Skin epidermis (tissue), 12 donors: ENCODE measurements around the gene PIP5K1B.
"Not testable (repeated sequence)": the region's sequence is repeated elsewhere in the genome, so short reads cannot be mapped to it uniquely, and the experiment has no call there.

ENCODE experiments used
- H3K27ac ChIP-seq, 21 experiments: fragments of 200-600 bp; sonication (generic) in 11 of 21; one replicate each; pipeline ENCODE4 v1.5.0; 2020; ENCODE audit warnings: mild to moderate bottlenecking in 3 of 21, inconsistent platforms in 2 of 21, moderate library complexity in 2 of 21
- H3K4me3 ChIP-seq, 7 experiments: fragments of 200-600 bp; sonication (generic) in 2 of 7; one replicate each; pipeline ENCODE4 v1.5.0; 2020; ENCODE audit warnings: inconsistent platforms in 2 of 7, mild to moderate bottlenecking in 2 of 7, moderate library complexity in 1 of 7

PIP5K1B gene

DNA sequence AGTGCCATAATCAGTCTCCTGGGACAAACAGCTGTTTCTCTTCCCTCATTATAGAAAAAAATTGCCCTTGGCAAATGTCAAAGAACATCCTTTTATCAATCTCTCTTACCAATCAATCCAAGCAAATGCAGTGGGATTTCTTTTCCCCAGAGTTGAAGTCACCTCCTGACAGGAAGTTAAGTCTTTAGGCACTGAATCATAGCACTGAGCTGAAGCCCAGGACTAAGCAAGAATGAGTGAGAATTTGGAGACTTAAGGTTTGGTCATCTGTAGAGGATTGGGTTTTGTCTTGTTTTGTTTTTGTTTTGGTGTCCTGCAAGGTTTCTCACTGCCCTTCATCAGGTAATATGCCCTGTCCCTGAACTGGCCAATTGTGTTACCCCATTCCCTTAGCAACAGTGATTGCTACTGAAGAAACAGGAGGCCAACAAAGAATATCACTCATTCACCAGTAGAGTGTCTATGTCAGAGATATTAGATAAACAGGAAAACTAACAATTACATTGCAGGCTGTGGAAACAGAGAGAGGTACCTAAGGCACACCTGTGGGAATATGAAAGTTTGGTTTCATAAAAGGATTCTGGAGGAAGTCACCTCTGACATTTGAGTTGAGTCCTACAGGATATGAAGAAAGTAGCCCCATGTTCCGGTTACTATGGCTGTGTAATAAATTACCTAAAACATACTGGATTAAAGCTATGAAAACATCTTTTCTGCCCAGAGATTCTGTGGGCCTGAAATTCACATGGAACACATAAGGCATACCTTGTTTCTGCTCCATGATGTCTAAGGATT is 326.0 kb downstream of the PIP5K1B start:
- no peak overlapping the region for H3K27ac ChIP-seq
- H3K4me3 ChIP-seq, result no peak overlapping the region

DNA sequence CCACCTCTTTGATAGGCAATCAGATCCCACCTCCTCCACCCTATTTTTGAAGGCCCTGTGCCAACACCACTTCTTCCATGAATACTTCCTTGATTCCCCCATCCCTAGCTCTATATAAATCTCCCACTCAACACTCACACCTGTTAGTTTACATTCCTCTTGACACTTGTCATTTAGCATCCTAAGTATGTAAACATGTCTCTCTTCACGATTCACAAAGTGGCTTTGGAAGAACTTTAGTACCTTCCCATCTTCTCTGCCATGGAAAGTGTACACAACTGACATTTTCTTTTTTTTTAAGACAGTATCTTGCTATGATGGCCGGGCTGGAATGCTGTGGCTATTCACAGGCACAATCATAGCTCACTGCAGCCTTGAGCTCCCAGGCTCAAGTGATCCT is 329.0 kb downstream of the PIP5K1B start:
- Histone ChIP-seq H3K4me3 (no peak overlapping the region), H3K27ac (no peak overlapping the region)

DNA sequence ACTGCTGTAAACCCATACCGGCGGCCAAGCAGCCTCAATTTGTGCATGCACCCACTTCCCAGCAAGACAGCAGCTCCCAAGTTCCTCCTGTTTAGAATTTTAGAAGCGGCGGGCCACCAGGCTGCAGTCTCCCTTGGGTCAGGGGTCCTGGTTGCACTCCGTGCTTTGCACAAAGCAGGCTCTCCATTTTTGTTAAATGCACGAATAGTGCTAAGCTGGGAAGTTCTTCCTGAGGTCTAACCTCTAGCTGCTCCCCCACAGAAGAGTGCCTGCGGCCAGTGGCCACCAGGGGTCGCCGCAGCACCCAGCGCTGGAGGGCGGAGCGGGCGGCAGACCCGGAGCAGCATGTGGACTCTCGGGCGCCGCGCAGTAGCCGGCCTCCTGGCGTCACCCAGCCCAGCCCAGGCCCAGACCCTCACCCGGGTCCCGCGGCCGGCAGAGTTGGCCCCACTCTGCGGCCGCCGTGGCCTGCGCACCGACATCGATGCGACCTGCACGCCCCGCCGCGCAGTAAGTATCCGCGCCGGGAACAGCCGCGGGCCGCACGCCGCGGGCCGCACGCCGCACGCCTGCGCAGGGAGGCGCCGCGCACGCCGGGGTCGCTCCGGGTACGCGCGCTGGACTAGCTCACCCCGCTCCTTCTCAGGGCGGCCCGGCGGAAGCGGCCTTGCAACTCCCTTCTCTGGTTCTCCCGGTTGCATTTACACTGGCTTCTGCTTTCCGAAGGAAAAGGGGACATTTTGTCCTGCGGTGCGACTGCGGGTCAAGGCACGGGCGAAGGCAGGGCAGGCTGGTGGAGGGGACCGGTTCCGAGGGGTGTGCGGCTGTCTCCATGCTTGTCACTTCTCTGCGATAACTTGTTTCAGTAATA is 330.6 kb downstream of the PIP5K1B start, which contains the start of gene FXN:
TSS of gene FXN (plus strand) at position 315 of the 871 bp plus-strand sequence. CDS start at position 346, 31 bp downstream.
- Histone ChIP-seq H3K4me3 (peak within 1 kb of the TSS; percentile 49 to 77 (median 61)), H3K27ac (peak within 1 kb of the TSS in 20 of 21 experiments; percentile 45 to 91 (median 80))

DNA sequence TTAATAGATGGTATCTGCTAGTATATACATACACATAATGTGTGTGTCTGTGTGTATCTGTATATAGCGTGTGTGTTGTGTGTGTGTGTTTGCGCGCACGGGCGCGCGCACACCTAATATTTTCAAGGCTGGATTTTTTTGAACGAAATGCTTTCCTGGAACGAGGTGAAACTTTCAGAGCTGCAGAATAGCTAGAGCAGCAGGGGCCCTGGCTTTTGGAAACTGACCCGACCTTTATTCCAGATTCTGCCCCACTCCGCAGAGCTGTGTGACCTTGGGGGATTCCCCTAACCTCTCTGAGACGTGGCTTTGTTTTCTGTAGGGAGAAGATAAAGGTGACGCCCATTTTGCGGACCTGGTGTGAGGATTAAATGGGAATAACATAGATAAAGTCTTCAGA is 331.3 kb downstream of the PIP5K1B start:
- peak overlapping the region in 19 of 21 experiments; percentile 45 to 91 (median 80) for H3K27ac ChIP-seq
- peak overlapping the region; percentile 49 to 77 (median 61) for H3K4me3 ChIP-seq

DNA sequence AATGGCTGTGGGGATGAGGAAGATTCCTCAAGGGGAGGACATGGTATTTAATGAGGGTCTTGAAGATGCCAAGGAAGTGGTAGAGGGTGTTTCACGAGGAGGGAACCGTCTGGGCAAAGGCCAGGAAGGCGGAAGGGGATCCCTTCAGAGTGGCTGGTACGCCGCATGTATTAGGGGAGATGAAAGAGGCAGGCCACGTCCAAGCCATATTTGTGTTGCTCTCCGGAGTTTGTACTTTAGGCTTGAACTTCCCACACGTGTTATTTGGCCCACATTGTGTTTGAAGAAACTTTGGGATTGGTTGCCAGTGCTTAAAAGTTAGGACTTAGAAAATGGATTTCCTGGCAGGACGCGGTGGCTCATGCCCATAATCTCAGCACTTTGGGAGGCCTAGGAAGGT is 331.8 kb downstream of the PIP5K1B start:
- H3K27ac ChIP-seq, result peak overlapping the region in 11 of 21 experiments; percentile 68 to 90 (median 80)

DNA sequence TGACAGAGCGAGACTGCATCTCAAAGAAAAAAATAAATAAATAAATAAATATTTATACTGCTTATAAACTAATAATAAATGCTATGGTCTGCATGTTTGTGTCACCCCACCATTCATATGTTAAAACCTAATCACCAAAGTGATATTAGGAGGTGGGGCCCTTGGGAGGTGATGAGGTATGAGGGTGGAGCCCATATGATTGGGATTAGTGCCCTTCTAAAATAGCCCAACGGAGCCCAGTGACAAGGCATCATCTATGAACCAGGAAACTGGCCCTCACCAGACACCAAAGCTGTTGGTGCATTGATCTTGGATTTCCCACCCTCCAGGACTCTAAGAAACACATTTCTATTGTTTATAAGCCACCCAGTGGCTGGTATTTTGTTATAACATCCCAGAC is 335.6 kb downstream of the PIP5K1B start:
- no peak overlapping the region for H3K4me3 ChIP-seq
- no peak overlapping the region for H3K27ac ChIP-seq

More for the DNA sequence above, 331.8 kb downstream of the PIP5K1B start:
- peak overlapping the region in 3 of 7 experiments; percentile 74 to 77 (median 75) for H3K4me3 ChIP-seq

DNA sequence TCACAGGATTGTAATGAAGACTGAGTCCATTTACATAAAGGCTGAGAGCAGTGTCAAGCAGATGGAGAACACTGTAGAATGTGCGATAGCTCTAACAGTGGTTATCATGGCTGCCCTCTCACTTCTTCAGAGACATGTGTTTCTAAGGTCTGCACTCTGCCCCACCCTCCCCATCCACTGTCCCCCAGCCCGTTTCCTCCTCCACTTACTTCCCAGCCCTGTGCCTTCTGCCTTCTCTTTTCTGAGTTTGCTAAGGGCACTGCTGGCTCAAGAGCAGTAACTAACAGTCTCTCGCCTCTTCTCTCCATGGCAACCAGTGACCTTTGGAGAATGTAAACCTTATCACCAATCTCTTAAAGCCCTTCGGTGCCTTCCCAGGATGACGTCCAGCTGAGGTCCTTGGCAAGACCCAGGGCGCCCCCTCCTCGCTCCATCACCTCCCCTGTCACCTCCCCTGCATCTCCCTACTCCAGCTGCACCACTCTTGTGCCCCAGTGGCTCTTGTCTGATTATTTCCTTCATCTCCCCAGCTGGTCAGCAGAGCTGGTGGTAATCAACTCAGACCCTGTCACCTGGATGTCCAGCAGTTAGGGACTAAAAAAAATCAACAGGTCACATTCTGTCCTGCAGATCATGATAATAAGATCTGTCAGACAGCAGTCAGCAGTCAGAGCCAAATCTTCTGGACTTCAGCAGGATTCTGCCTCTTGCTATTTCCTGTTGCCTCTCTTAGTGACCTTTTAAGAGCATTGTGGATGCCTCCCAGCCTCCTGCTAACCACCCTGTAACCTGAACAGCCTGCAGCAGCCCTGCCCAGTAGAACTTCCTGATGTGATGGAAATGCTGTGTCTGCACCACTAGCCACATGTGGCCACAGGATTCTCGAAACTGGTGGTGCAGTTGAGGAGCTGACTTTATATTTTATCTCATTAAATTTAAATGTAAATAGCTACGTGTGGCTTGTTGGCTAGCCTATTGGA is 339.5 kb downstream of the PIP5K1B start:
- Histone ChIP-seq H3K27ac (no peak overlapping the region), H3K4me3 (no peak overlapping the region)

DNA sequence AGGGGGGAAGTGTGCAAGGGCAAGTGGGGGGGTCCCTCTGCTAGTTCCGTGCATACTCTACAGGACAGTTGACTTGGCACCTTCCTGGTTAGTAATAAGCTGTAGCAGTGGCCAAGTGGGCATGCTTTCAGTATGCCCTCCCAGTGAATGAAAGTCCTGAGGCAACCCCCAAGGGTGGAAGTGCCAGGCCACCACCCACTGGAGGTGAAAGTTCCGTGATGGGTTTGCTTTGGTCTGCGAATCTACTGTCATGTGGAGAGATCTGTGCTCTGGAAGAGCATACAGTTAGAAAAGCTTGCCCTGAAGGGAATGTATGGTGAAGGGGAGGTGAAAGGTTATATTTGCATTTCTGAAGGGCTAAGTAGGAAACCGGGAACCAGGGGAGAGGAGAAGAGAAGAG is 340.8 kb downstream of the PIP5K1B start:
- H3K4me3 ChIP-seq, result no peak overlapping the region
- H3K27ac ChIP-seq, result no peak overlapping the region

DNA sequence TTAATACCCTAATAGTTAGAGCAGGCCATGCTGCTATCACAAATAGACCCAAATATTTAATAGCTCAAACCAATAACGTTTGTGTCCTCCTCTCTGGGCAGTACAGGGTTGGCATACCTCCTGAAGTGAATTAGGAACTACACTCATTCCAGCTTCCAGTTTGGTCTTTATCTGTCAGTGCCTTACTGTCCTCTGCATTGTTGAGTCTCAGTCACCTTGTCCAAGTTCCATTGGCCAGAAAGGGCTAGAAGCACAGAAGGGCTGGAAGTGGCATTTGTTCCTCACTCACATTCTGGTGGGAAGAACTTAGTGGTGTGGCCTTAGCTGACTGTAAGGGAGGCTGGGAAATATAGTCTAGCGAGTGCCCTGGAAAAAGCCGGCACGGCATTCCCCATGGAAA is 341.7 kb downstream of the PIP5K1B start:
- no peak overlapping the region for H3K4me3 ChIP-seq
- no peak overlapping the region for H3K27ac ChIP-seq

DNA sequence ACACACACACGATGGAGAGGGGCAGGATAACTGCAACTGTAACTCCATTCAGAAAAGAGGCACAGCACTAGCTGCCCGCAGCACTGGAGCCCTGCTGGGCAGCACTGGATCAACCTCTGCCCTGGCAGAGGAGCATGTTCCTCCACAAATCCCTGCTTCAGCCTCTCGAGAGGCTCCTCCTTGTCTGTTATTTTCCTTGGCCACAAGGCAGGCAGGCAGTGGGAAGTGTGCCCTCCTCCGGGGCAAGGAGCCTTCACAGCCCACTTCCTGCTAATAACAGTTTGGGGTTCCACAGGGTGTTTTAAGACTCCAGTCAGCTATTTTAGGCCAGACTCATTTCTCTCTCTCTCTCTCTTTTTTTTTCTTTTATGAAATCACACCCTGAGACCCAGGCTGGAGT is 342.3 kb downstream of the PIP5K1B start:
- no peak overlapping the region for H3K27ac ChIP-seq

DNA sequence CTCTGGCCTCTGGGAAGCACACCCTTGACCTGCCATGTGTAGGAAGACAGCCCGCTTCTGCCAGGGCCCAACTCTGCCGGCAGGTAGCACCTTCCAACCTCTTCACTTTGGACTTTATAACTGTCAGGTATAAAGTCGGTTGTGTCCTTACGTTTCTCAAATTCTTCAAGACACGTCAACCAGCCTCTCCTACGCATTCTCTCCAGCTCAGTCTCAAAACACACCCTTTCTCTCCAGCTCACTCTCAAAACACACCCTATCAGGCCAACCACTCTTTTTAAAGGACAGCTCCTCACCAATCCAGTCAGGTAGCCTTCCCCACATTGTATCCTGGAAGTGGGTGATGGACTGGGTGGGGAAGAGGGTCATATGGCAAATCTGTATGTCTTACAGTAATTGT is 344.1 kb downstream of the PIP5K1B start:
- H3K4me3 ChIP-seq, result no peak overlapping the region

More for the DNA sequence above, 342.3 kb downstream of the PIP5K1B start:
- H3K4me3 ChIP-seq, result no peak overlapping the region

DNA sequence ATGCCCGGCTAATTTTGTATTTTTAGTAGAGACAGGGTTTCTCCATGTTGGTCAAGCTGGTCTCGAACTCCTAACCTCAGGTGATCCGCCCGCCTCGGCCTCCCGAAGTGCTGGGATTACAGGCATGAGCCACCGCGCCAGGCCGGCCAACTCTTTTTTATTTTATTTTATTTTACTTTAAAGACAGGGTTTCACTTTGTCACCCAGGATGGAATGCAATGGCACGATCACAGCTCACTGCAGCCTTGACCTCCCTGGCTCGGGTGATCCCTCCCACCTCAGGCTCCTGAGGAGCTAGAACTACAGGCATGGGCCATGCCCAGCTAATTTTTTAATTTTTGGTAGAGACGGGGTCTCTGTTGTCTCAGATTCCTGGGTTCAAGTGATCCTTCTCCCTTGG is 345.9 kb downstream of the PIP5K1B start:
- H3K4me3 ChIP-seq, H3K27ac ChIP-seq: not testable (repeated sequence)

More for the DNA sequence above, 344.1 kb downstream of the PIP5K1B start:
- no peak overlapping the region for H3K27ac ChIP-seq

DNA sequence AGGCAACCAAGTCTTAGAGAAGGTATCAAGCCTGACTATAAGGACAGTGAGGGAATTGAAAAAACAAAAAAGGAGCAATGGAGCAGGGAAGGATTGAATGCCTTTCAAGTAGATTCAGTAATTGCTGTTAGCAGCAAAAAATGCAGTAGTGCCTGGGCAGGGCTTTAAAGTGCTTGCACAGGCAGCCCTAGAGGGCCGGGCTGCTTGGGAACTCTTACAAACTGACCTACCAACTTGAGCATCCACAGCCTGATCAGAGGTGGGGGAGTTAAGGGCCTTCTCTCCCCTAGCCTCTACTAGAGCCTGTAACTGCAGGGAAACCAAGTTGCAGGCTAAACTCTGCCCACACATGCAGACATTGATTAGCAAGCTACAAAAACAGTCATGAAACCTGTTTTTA is 349.9 kb downstream of the PIP5K1B start:
- Histone ChIP-seq H3K27ac (no peak overlapping the region), H3K4me3 (no peak overlapping the region)

DNA sequence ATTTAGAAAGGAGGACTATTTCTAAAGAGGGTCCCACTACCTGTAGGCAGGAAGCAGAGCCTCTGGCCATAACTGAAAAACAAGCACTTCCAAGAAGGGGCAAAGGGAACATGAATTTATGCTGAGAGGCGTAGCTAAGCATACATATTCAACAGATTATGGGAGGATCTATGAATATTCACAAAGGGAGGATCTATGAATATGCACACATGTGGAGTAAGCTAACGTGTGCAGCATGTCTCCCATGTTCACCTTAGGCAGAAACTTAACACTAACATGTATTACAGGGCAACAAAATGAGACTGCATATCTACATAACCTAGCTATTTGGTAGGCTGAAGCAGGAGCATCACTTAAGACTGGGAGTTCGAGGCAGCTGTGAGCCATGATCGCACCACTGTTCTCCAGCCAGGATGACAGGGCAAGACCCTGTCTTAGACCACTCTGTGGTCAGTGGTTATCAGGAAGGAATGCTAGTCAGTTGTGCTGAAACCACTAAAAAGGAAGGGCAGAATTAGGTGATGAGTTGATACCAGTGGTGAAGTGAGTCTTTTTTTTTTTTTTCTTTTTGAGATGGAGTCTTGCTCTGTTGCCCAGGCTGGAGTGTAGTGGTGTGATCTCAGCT is 351.3 kb downstream of the PIP5K1B start:
- Histone ChIP-seq H3K4me3 (no peak overlapping the region), H3K27ac (no peak overlapping the region)

DNA sequence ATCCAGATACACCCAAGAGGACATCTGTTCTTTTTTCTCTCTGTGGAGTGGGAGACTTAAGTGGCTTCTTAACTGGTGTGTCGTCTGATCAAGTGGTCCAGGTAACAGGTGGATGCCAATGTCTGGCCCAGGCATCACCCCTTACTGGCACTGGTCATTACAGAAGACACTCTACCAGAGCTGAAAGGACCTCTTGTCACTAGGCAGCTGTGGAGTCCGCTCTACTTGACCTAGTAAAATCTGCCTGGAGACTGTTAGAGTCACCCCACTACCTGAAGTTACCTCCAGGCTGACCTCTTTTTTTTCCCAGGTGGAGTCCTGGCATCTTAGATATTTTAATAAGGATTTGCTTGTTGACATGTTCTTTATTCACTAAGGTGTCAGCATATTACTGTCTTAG is 353.1 kb downstream of the PIP5K1B start:
- H3K27ac ChIP-seq, result no peak overlapping the region
- no peak overlapping the region for H3K4me3 ChIP-seq
